HepG2 (cell line): ENCODE data around the gene KMT2D. TPM values are rescaled to one million over a fixed set of nuclear protein-coding genes. Genes with fewer than 3 reads are reported as not detected.

Source experiments
- ATAC-seq: fragments of 200-7000 bp; cut with Tn5 transposase; 3 replicates; pipeline ENCODE4 v1.9.1; 2020; ENCODE audit warnings: mild to moderate bottlenecking, moderate library complexity
- BruUV-seq: library from RNA; stranded (reverse); fragments of 400-500 nt; replicated peaks from 2 replicates; lab custom pipeline; 2021; lab: Mats Ljungman, UMichigan
- CTCF ChIA-PET: fragments of 300-600 bp; formaldehyde crosslinking; extraction: SDS; loops from one replicate; lab custom pipeline; 2021; ENCODE audit warnings: low total read pairs, inconsistent platforms, low intra/inter-chr PET ratio; lab: Yijun Ruan, JAX
- POLR2A ChIA-PET: fragments of 350-600 bp; sonication (Branson Sonifier 250); formaldehyde crosslinking; loops from one replicate; lab custom pipeline; 2020; ENCODE audit warnings: antibody characterized with exemption, inconsistent platforms; lab: Yijun Ruan, JAX
- DNase-seq: peaks from one replicate; pipeline ENCODE4 v3.0.0-alpha.2; 2015; ENCODE audit warnings: low spot score
- FAIRE-seq: peaks from 3 replicates; lab custom pipeline; 2011; peaks lifted over from hg19 to GRCh38; lab: Jason Lieb, UNC
- H2AFZ ChIP-seq: one replicate; pipeline ENCODE4 v1.6.1; 2011; ENCODE audit warnings: low read length, inconsistent platforms
- H3K27ac ChIP-seq: fragments of 300-600 bp; 3 replicates; pipeline ENCODE4 v1.8.0; 2011; ENCODE audit warnings: mixed run types, mild to moderate bottlenecking, mixed read lengths, low read length, inconsistent platforms; ENCODE audit not compliant: insufficient read depth; ENCODE audit errors: extremely low read length
- H3K27me3 ChIP-seq, 2 experiments: fragments of 200-600 bp in 1 of 2; 2 replicates in 1 of 2; 3 replicates in 1 of 2; pipeline versions ENCODE4 v1.6.0 to v1.8.0; 2011; ENCODE audit warnings: low read length in 2 of 2, mild to moderate bottlenecking in 2 of 2, moderate library complexity in 2 of 2, inconsistent platforms in 1 of 2; ENCODE audit not compliant: insufficient read depth in 2 of 2, control insufficient read depth in 1 of 2
- H3K36me3 ChIP-seq, 2 experiments: fragments of 200-600 bp in 1 of 2; replicated peaks in 1 of 2; 2 replicates in 1 of 2; 3 replicates in 1 of 2; pipeline versions ENCODE4 v1.5.1 to v1.8.0; 2011; ENCODE audit warnings: low read length in 2 of 2, inconsistent platforms in 1 of 2; ENCODE audit not compliant: insufficient read depth in 2 of 2, control insufficient read depth in 1 of 2
- H3K4me1 ChIP-seq: 2 replicates; pipeline ENCODE4 v1.5.1; 2012; ENCODE audit warnings: low read length, inconsistent platforms; ENCODE audit not compliant: insufficient read depth
- H3K4me2 ChIP-seq: 2 replicates; pipeline ENCODE4 v1.6.0; 2011; ENCODE audit warnings: low read depth, low read length, inconsistent platforms
- H3K4me3 ChIP-seq, 3 experiments: fragments of 200-600 bp in 1 of 3; sonication (generic), shearing (Covaris generic) in 1 of 3; replicated peaks in 1 of 3; 2 replicates each; pipeline ENCODE4 v1.5.1; 2011 to 2016; ENCODE audit warnings: low read length in 3 of 3, inconsistent platforms in 2 of 3, low read depth in 2 of 3, mild to moderate bottlenecking in 2 of 3, control low read depth in 1 of 3, mixed read lengths in 1 of 3; ENCODE audit not compliant: insufficient read depth in 1 of 3
- H3K79me2 ChIP-seq: one replicate; pipeline ENCODE4 v1.6.1; 2011; ENCODE audit warnings: low read length, inconsistent platforms; ENCODE audit not compliant: insufficient read depth
- H3K9ac ChIP-seq: 2 replicates; pipeline ENCODE4 v1.6.0; 2011; ENCODE audit warnings: mild to moderate bottlenecking, low read depth, low read length, inconsistent platforms; ENCODE audit not compliant: insufficient read depth
- H3K9me3 ChIP-seq: 2 replicates; pipeline ENCODE4 v1.5.1; 2012; ENCODE audit warnings: mild to moderate bottlenecking, low read length
- H4K20me1 ChIP-seq: 2 replicates; pipeline ENCODE4 v1.6.0; 2011; ENCODE audit warnings: inconsistent platforms, mild to moderate bottlenecking, low read length, moderate library complexity; ENCODE audit not compliant: insufficient read depth
- HHEX ChIP-seq: IDR thresholded peaks from 2 replicates; pipeline ENCODE4 v1.6.1; 2016; ENCODE audit warnings: control low read depth
- MTF2 ChIP-seq: sonication (generic); formaldehyde crosslinking; IDR thresholded peaks from 2 replicates; pipeline ENCODE4 v1.5.0; 2020; ENCODE audit warnings: missing genetic modification reagents, borderline replicate concordance
- NFKB2 ChIP-seq: sonication (generic); formaldehyde crosslinking; IDR thresholded peaks from 2 replicates; pipeline ENCODE4 v1.4.0; 2020; ENCODE audit warnings: missing genetic modification reagents, borderline replicate concordance
- NR2F1 ChIP-seq, 2 experiments: fragments of 450-650 bp in 1 of 2; formaldehyde crosslinking in 1 of 2; IDR thresholded peaks; 2 replicates each; pipeline versions ENCODE4 v1.5.0 to v1.6.1; 2016 to 2020; ENCODE audit warnings: mild to moderate bottlenecking in 1 of 2, missing compliant biosample characterization in 1 of 2, missing genetic modification reagents in 1 of 2, moderate library complexity in 1 of 2
- PHF5A ChIP-seq: IDR thresholded peaks from one replicate; pipeline ENCODE4 v1.6.1; 2018; ENCODE audit warnings: low read depth, missing genetic modification reagents; ENCODE audit not compliant: unreplicated experiment
- RBM22 ChIP-seq: fragments of 200-400 bp; formaldehyde crosslinking; optimal IDR thresholded peaks from 2 replicates; pipeline ENCODE3; 2017; ENCODE audit warnings: mild to moderate bottlenecking, low read length, moderate library complexity
- RELA ChIP-seq: sonication (generic); formaldehyde crosslinking; IDR thresholded peaks from 2 replicates; pipeline ENCODE4 v1.4.0; 2020; ENCODE audit warnings: missing genetic modification reagents
- SMARCE1 ChIP-seq: fragments of 450-650 bp; IDR thresholded peaks from 2 replicates; pipeline ENCODE4 v1.6.1; 2017; ENCODE audit warnings: borderline replicate concordance
- SRSF4 ChIP-seq: fragments of 200-400 bp; formaldehyde crosslinking; IDR thresholded peaks from one replicate; pipeline ENCODE4 v1.6.1; 2018; ENCODE audit warnings: mild to moderate bottlenecking, low read depth, low read length, moderate library complexity; ENCODE audit not compliant: poor library complexity, severe bottlenecking
- ZBTB21 ChIP-seq: sonication (generic); formaldehyde crosslinking; IDR thresholded peaks from 2 replicates; pipeline ENCODE4 v1.4.0; 2020; ENCODE audit warnings: missing genetic modification reagents
- ZNF225 ChIP-seq: sonication (generic); formaldehyde crosslinking; IDR thresholded peaks from 2 replicates; pipeline ENCODE4 v1.4.0; 2020; ENCODE audit warnings: mild to moderate bottlenecking, missing genetic modification reagents
- ZNF737 ChIP-seq: sonication (generic); formaldehyde crosslinking; IDR thresholded peaks from 2 replicates; pipeline ENCODE4 v1.5.0; 2020; ENCODE audit warnings: missing genetic modification reagents, mild to moderate bottlenecking, borderline replicate concordance
- ZNF883 ChIP-seq: sonication (generic); formaldehyde crosslinking; IDR thresholded peaks from 2 replicates; pipeline ENCODE4 v1.5.1; 2020; ENCODE audit warnings: mild to moderate bottlenecking, missing genetic modification reagents; ENCODE audit errors: not compliant biosample characterization
- WGBS: methylation state at CpG from one replicate; pipeline ENCODE4 v1.1.6; 2017; ENCODE audit warnings: low lambda C conversion rate; 5-methylcytosine and 5-hydroxymethylcytosine counted together
- in situ Hi-C: cut with HindIII; loops from 2 replicates; pipeline ENCODE4 v1.10.0; 2017; ENCODE audit warnings: low pct_unique_long_range_greater_than_20kb; ENCODE audit not compliant: extremely low pct_ligation_motif_present
- intact Hi-C: fragments of 100-400 bp; cut with micrococcal nuclease; formaldehyde crosslinking; loops from one replicate; pipeline ENCODE4 v1.10.0; 2022; ENCODE audit not compliant: unreplicated experiment
- polyA plus RNA-seq, 8 experiments: library from polyadenylated mRNA; depleted of rRNA in 3 of 8; stranded (reverse) in 7 of 8; unstranded in 1 of 8; fragments of >200 nt; fragmentation: Illumina TruSeq in 4 of 8; extraction: Trizol in 4 of 8; gene quantifications; 2 replicates each; pipeline versions ENCODE4 v1.2.1 to v1.2.3, GENCODE V29; 2011 to 2016; ENCODE audit warnings: low read depth in 4 of 8, missing spikeins in 1 of 8, mixed read lengths in 1 of 8; ENCODE audit not compliant: insufficient read depth in 1 of 8
- total RNA-seq, 5 experiments: library from RNA; depleted of rRNA; stranded (reverse); fragments of >200 nt; fragmentation: Illumina TruSeq; extraction: Trizol; gene quantifications; 2 replicates each; pipeline ENCODE4 v1.2.3, GENCODE V29; 2016; ENCODE audit warnings: low read depth in 1 of 5
- TF ChIP-seq, protein P1 (sequence below): sonication (generic); formaldehyde crosslinking; IDR thresholded peaks from 2 replicates; pipeline ENCODE4 v1.4.0; 2020; ENCODE audit warnings: mild to moderate bottlenecking, low read depth, missing genetic modification reagents
- TF ChIP-seq, protein P2 (sequence below), 2 experiments: sonication (generic) in 1 of 2; formaldehyde crosslinking in 1 of 2; IDR thresholded peaks; 2 replicates each; pipeline versions ENCODE4 v1.4.0 to v1.6.1; 2016 to 2020; ENCODE audit warnings: borderline replicate concordance in 1 of 2, low read depth in 1 of 2, mild to moderate bottlenecking in 1 of 2, missing genetic modification reagents in 1 of 2

Gene KMT2D
- total and polyA plus RNA-seq, 2 of the 13 experiments (the other 11 are each of a cell fraction or from before 2014, with no cell fraction given): 8.1 to 10.4 TPM

DNA sequence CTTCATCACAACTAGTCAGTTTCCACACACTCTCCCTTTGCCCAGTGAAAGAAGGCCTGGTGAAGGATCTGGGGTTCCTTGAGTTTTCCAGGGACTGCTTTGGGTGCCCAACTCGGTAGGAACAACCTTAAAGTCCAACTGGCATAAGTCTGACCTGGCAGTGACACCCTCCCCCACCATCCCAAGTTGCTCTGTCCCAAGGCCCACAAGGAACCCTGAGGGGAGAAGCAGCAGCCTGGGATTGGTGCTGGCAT, 1.6 kb downstream of the KMT2D start:
- peak overlapping the region; percentile 95 to 100 (median 98) for H3K4me3 ChIP-seq
- WGBS: 0% methylated on average over 1 of the region's 1 CpG
- POLR2A ChIA-PET: interaction anchor here (0.7 to 2.0 kb wide), 3 partner anchors 11 to 206 kb away, joined by 3 to 10 read pairs (median 6); partner anchors contain the start of genes RHEBL1 and TUBA1C
- TF ChIP-seq SMARCE1 (no peak), NR2F1 (CRISPR knock-in tag; IDR thresholded peaks at IDR 0.05) (no peak), SRSF4 (no peak), ZNF737 (CRISPR knock-in tag) (no peak), NFKB2 (no peak), ZBTB21 (CRISPR knock-in tag) (no peak), HHEX (CRISPR knock-in tag) (no peak), PHF5A (CRISPR knock-in tag) (no peak), ZNF225 (CRISPR knock-in tag) (no peak), ZNF883 (CRISPR knock-in tag) (no peak), RBM22 (no peak), MTF2 (no peak), RELA (CRISPR knock-in tag) (no peak)
- TF ChIP-seq, protein P1, sequence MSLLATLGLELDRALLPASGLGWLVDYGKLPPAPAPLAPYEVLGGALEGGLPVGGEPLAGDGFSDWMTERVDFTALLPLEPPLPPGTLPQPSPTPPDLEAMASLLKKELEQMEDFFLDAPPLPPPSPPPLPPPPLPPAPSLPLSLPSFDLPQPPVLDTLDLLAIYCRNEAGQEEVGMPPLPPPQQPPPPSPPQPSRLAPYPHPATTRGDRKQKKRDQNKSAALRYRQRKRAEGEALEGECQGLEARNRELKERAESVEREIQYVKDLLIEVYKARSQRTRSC: no peak
- TF ChIP-seq, protein P2, sequence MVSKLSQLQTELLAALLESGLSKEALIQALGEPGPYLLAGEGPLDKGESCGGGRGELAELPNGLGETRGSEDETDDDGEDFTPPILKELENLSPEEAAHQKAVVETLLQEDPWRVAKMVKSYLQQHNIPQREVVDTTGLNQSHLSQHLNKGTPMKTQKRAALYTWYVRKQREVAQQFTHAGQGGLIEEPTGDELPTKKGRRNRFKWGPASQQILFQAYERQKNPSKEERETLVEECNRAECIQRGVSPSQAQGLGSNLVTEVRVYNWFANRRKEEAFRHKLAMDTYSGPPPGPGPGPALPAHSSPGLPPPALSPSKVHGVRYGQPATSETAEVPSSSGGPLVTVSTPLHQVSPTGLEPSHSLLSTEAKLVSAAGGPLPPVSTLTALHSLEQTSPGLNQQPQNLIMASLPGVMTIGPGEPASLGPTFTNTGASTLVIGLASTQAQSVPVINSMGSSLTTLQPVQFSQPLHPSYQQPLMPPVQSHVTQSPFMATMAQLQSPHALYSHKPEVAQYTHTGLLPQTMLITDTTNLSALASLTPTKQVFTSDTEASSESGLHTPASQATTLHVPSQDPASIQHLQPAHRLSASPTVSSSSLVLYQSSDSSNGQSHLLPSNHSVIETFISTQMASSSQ (IDR thresholded peaks at IDR 0.05; ENCODE audit: low read depth): no peak
- TF ChIP-seq, protein P2 (CRISPR knock-in tag; IDR thresholded peaks at IDR 0.05; ENCODE audit: borderline replicate concordance): no peak
- TF ChIP-seq, all 625 proteins: peak for 0
- Histone ChIP-seq H4K20me1 (peaks cover 54% of the 10 kb centered on the region), H3K27ac (peak overlapping the region; percentile 94), H3K36me3 (peaks cover 10 to 19% of the 10 kb centered on the region in 2 experiments), H3K9ac (peak overlapping the region; percentile 98), H3K4me2 (peak overlapping the region; percentile 98), H3K79me2 (peaks cover 60% of the 10 kb centered on the region), H3K4me1 (peaks cover 54% of the 10 kb centered on the region), H3K9me3 (no peaks in the 10 kb centered on the region), H2AFZ (no peak overlapping the region), H3K27me3 (no peaks in the 10 kb centered on the region; a peak in 1 of 5 replicates)
- DNase-seq: no peak
- CTCF ChIA-PET: no interaction called here
- intact Hi-C loops: no loop called here
- no TSS peak for BruUV-seq
- no peak for ATAC-seq
- in situ Hi-C loops: no loop called here
- FAIRE-seq: no peak
